Stimulated activated CD8-positive, alpha-beta memory T cell treated with anti-CD3 and anti-CD28 coated beads, Interleukin-7, amount 100 ng/mL, for 48 hours (primary cell): ENCODE results near the gene NPHP4.

Experiments
- DNase-seq, 2 donors: peaks; one replicate each; pipeline ENCODE4 v3.0.0-alpha.2; 2020; ENCODE audit warnings: low read depth in 1 of 2; ENCODE audit errors: extremely low read depth in 1 of 2

Gene NPHP4

GRCh38 chr1:5839161-5839880 is 152.9 kb downstream of the NPHP4 start:
- no peak for DNase-seq

- no peak for DNase-seq
These were observed 154.1 kb downstream of the NPHP4 start for GRCh38 chr1:5837976-5838653.

DNA sequence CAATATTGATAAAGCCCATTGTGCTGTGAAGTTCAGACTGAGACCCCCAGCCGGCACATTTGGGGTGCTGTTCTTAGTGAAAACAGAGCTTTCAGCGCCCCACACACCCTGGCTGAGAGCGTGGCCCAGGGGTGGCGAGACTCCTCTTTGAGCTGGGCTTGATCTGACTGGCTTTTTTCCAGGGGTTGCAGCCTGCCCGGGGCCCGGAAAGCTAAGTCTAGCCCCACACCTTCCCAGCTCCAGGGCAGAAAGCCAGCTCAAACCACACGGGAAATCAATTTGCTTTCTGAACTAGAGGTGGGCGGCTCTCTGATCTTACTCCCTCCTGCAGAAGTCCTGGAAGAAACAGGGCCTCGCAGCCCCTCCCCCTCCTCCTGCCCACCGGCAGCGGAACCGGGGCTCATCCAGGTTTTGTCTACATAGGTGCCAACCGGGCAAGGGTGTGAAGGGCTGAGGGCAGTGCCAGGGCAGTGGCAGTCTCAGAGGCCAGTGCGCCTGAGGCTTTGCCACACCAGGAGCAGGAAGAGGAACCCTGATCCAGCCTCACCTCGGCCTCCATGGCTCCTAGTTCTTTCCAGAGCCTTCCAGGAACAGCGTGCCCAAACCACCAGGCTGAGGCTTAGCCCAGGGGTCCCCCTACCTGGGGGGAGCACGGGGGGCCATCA is 155.3 kb downstream of the NPHP4 start:
- no peak for DNase-seq

- no peak for DNase-seq
These were observed 157.1 kb downstream of the NPHP4 start for GRCh38 chr1:5835179-5835562.

- DNase-seq, result no peak
These were observed 157.6 kb downstream of the NPHP4 start for GRCh38 chr1:5834477-5835178.

DNA sequence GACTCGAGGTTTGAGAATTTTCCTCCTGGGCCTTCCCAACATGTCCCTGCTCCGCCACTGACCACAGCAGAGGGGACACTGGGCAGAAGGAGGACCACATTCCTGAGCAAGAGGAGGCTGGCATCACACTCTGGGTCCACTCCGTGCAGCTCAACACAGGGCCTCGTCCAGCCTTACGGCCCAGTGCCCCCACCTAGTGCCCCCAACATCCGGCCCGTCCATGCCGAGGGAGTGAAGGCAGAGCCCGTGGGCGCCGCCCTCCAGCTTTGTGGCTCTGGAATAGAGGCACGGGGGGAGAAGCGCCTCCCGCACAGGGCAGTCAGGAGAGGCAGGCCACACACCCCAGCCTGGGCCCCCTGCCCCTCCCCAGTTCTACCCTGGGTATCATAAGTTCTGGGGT is 158.3 kb downstream of the NPHP4 start:
- DNase-seq, result no peak

DNA sequence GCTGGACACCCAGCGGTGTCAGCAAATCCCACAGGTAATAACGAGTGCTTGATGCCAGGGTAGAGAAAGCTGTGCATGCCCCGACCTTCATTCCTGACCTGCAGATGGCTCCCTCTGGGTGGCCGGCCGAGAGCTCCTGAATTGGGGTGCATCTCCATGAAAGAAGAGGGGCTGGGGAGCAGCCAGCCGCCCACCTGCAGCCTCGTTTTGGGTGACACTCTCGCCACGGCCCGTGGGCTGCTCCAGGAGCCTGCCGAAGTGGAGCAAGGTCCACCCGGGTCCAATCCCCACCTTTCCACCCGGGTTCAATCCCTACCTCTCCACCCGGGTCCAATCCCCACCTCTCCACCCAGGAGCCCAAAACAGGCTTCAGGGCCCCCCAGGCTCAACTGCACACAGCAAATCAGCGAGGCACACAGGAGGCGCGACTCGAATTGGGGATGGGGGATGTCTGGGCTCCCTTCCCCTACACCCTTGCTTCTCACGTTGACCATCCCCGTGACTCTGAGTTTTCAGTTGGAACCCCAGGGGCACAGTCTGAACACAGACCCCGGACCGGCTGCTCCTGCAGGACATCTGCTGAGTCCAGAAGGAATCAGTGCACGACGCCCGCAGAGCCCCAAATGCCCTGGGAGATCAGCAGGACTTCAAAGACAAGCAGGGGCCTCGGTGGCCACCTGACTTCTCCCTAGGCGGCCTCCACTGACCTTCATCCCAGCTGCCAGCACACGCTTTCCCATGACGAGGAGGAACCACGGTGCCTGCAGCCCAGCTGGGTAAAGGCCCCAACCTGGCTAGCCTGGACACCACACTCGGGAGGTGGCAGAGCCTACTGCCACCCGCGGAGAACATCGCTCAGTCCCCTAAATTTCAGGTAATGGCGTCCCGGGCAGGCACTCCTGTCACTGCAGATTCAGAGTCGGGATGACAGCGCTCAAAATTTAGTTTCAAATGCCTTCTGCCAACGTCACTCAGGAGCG is 159.0 kb downstream of the NPHP4 start:
- DNase-seq, result no peak

- no peak for DNase-seq
These were observed 160.5 kb downstream of the NPHP4 start for GRCh38 chr1:5831600-5832335.

GRCh38 chr1:5830771-5831599 is 161.2 kb downstream of the NPHP4 start:
- DNase-seq, result no peak

DNA sequence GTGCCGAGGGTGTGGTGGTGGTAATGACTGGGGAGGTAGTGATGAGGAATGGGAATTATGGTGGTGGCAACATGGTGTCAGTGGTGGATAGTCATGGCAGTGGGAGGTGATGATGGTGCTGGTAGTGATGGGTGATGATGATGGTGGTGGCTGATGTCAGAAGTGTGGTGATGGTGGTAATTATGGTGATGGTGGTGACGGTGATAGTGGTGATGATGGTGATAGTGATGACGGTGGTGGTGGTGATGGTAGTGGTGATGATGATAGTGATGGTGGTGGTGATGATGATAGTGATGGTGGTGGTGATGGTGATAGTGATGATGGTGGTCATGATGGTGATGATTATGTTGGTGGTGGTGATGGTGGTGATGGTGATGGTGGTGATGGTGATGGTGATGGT is 162.8 kb downstream of the NPHP4 start:
- no peak for DNase-seq

GRCh38 chr1:5828308-5828935 is 163.8 kb downstream of the NPHP4 start:
- no peak for DNase-seq

DNA sequence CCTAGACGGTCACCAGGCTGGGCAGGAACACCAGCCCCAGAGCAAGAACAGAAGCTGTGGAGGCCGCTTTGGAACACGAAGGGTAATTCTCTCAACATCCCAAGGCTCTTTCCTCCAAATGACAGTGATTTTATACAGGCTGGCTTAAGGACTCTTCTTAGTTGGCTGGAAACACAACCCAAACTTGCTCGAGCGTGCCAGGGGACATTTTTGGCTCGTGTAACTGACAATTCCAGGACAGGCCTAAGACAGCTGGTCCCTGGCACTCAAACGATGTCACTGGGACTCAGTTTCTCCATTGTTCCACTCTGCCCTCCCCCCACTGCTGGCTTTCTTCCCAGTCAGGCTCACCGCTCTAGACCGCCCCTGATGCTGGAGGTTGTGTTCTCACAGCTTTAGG is 164.7 kb downstream of the NPHP4 start:
- DNase-seq, result no peak

DNA sequence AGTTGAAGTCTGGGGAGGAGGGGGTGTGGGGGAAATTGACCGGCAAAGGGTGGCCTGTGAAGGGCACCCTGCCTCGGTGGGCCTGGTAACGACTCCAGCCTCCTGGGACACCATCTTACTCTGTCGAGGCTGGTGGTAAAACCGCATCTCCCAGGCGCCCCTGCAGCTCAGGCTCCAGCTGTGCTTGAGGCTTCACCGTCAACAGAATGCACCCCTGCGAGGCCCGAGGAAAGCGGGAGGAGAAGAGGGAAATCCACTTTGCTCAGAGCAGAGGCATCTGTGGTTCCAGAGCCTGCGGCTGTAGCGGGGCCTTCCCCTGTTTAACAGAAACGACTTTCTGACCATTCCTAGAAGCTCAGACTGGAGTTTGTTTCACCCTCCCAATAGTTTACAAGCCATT is 165.6 kb downstream of the NPHP4 start:
- no peak for DNase-seq

DNA sequence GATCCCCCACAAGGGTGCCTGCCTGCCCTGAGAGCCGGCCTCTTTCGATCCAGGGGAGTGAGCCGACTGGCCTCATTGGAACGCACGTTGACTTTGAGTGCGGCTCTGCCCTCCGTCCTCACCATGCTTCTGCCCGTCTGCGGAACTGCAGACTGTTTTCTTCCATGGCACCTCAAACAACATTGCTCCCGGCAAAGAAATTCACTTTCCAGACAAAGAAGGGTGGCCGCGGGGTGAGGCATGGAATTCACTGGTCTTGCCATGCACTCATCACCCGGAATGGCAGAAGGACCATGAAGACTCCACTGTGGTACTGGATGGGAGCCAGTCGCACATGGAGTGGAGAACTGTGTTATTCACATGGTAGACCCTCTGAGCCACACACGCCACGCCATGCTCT is 169.5 kb downstream of the NPHP4 start:
- DNase-seq, result no peak

GRCh38 chr1:5822266-5822665 is 170.0 kb downstream of the NPHP4 start:
- no peak for DNase-seq

- no peak for DNase-seq
These were observed 170.6 kb downstream of the NPHP4 start for GRCh38 chr1:5821540-5822176.

- no peak for DNase-seq
These were observed 172.2 kb downstream of the NPHP4 start for GRCh38 chr1:5820026-5820421.
